ENCODE measurements around the gene DCTPP1.
"Not testable (repeated sequence)": the region's sequence is repeated elsewhere in the genome, so short reads cannot be mapped to it uniquely, and the experiment has no call there.

Gene DCTPP1

GRCh38 chr16:30459456-30459855, 29.6 kb upstream of the DCTPP1 start:
- no peak overlapping the region for H3K27ac ChIP-seq
- CTCF ChIA-PET, result interaction anchor here (0.8 kb wide), 1 partner anchor 89 kb away, joined by 3 read pairs; no protein-coding TSS in a partner anchor
- POLR2A ChIA-PET (ENCODE audit: low non-redundant PET), result interaction anchor here (0.5 to 0.6 kb wide), 2 partner anchors 21 to 109 kb away, joined by 3 to 5 read pairs; no protein-coding TSS in a partner anchor
- DNase-seq (ENCODE audit: low spot score), result no peak
- TF ChIP-seq CTCF (conservative IDR thresholded peaks at IDR 0.05; ENCODE audit: low read depth), result no peak

GRCh38 chr16:30458561-30459394, 28.9 kb upstream of the DCTPP1 start:
- ChIA-PET POLR2A (ENCODE audit: low non-redundant PET) (interaction anchor here (0.5 to 0.6 kb wide), 3 partner anchors 21 to 175 kb away, joined by 5 to 6 read pairs (median 5); no protein-coding TSS in a partner anchor), CTCF (interaction anchor here (0.8 to 0.9 kb wide), 2 partner anchors 9 to 90 kb away, joined by 3 read pairs; no protein-coding TSS in a partner anchor)
- no peak for TF ChIP-seq CTCF (conservative IDR thresholded peaks at IDR 0.05; ENCODE audit: low read depth)
- no peak overlapping the region for H3K27ac ChIP-seq
- no peak for DNase-seq (ENCODE audit: low spot score)

- ChIA-PET CTCF (interaction anchor here (0.9 kb wide), 1 partner anchor 9 kb away, joined by 3 read pairs; no protein-coding TSS in a partner anchor), POLR2A (ENCODE audit: low non-redundant PET) (interaction anchor here (0.6 to 0.7 kb wide), 2 partner anchors 67 to 128 kb away, joined by 3 to 6 read pairs; no protein-coding TSS in a partner anchor)
- TF ChIP-seq CTCF (conservative IDR thresholded peaks at IDR 0.05; ENCODE audit: low read depth), result no peak
- H3K27ac ChIP-seq, result no peak overlapping the region
- no peak for DNase-seq (ENCODE audit: low spot score)
Observed at GRCh38 chr16:30457743-30458560, 28.1 kb upstream of the DCTPP1 start.

GRCh38 chr16:30457256-30457655, 27.4 kb upstream of the DCTPP1 start:
- TF ChIP-seq CTCF (conservative IDR thresholded peaks at IDR 0.05; ENCODE audit: low read depth), result no peak
- DNase-seq (ENCODE audit: low spot score), result no peak
- H3K27ac ChIP-seq, result no peak overlapping the region
- ChIA-PET CTCF (interaction anchor here (0.5 kb wide), 1 partner anchor 61 kb away, joined by 3 read pairs; no protein-coding TSS in a partner anchor), POLR2A (ENCODE audit: low non-redundant PET) (interaction anchor here (0.7 kb wide), 1 partner anchor 68 kb away, joined by 3 read pairs; no protein-coding TSS in a partner anchor)

- no peak for DNase-seq (ENCODE audit: low spot score)
- no peak overlapping the region for H3K27ac ChIP-seq
- CTCF ChIA-PET, result interaction anchor here (0.6 kb wide), 2 partner anchors 8 to 76 kb away, joined by 3 read pairs; no protein-coding TSS in a partner anchor
- POLR2A ChIA-PET (ENCODE audit: low non-redundant PET), result interaction anchor here (0.7 kb wide), 1 partner anchor 12 kb away, joined by 3 read pairs; no protein-coding TSS in a partner anchor
- TF ChIP-seq CTCF (conservative IDR thresholded peaks at IDR 0.05; ENCODE audit: low read depth), result no peak
Observed at GRCh38 chr16:30456302-30456701, 26.5 kb upstream of the DCTPP1 start.

- H3K27ac ChIP-seq; POLR2A ChIA-PET (ENCODE audit: low non-redundant PET); DNase-seq (ENCODE audit: low spot score); CTCF ChIA-PET: not testable (repeated sequence)
Observed at GRCh38 chr16:30452709-30453580, 23.1 kb upstream of the DCTPP1 start.
